K562 (cell line): Measurements from ENCODE around the gene PPCDC. TPM values are rescaled to one million over a fixed set of nuclear protein-coding genes. Genes with fewer than 3 reads are reported as not detected.
A peak's percentile ranks its signal among the peaks of the same experiment; 100 is the strongest.

ENCODE experiments used
- ATAC-seq: fragments of 200-7000 bp; cut with Tn5 transposase; 3 replicates; pipeline ENCODE4 v1.9.1; 2020; ENCODE audit warnings: moderate library complexity
- BruUV-seq: library from RNA; stranded (reverse); fragments of 400-500 nt; replicated peaks from 2 replicates; lab custom pipeline; 2021; lab: Mats Ljungman, UMichigan
- CTCF ChIA-PET: fragments of 300-600 bp; formaldehyde crosslinking; extraction: SDS; loops from one replicate; lab custom pipeline; 2021; ENCODE audit warnings: low intra/inter-chr PET ratio; lab: Yijun Ruan, JAX
- POLR2A ChIA-PET: fragments of 300-600, 350-650 bp; sonication (Branson Sonifier 250); formaldehyde crosslinking; extraction: SDS; loops from one replicate; lab custom pipeline; 2021; ENCODE audit warnings: antibody characterized with exemption, inconsistent platforms; lab: Yijun Ruan, JAX
- DNase-seq, 4 experiments: peaks; one replicate each; pipeline versions ENCODE4 v3.0.0 to v3.0.0-alpha.2; 2011 to 2018; ENCODE audit warnings: low spot score in 3 of 4, mixed read lengths in 3 of 4; ENCODE audit errors: extremely low read depth in 1 of 4
- FAIRE-seq: peaks from 2 replicates; lab custom pipeline; 2011; peaks lifted over from hg19 to GRCh38; lab: Jason Lieb, UNC
- H2AFZ ChIP-seq: 2 replicates; pipeline ENCODE4 v1.6.0; 2011; ENCODE audit warnings: low read depth, low read length, control low read depth, inconsistent platforms
- H3K27ac ChIP-seq: fragments of 200-600 bp; 3 replicates; pipeline ENCODE4 v1.8.0; 2011; ENCODE audit warnings: low read depth, mild to moderate bottlenecking, control low read depth, inconsistent platforms, low read length, moderate library complexity, mixed read lengths; ENCODE audit errors: extremely low read depth
- H3K27me3 ChIP-seq, 2 experiments: fragments of 300-600 bp in 1 of 2; 2 replicates in 1 of 2; 3 replicates in 1 of 2; pipeline versions ENCODE4 v1.6.0 to v1.8.0; 2011; ENCODE audit warnings: inconsistent platforms in 2 of 2, low read length in 2 of 2, mild to moderate bottlenecking in 1 of 2, mixed read lengths in 1 of 2, moderate library complexity in 1 of 2; ENCODE audit not compliant: control insufficient read depth in 2 of 2, insufficient read depth in 2 of 2
- H3K36me3 ChIP-seq: fragments of 300-600 bp; 3 replicates; pipeline ENCODE4 v1.8.0; 2011; ENCODE audit warnings: mild to moderate bottlenecking, low read length, inconsistent platforms; ENCODE audit not compliant: control insufficient read depth, insufficient read depth
- H3K4me1 ChIP-seq, 2 experiments: fragments of 200-600 bp in 1 of 2; replicated peaks in 1 of 2; 2 replicates in 1 of 2; 3 replicates in 1 of 2; pipeline versions ENCODE4 v1.5.1 to v1.8.0; 2011; ENCODE audit warnings: inconsistent platforms in 2 of 2, low read length in 2 of 2, mild to moderate bottlenecking in 1 of 2, mixed read lengths in 1 of 2, moderate library complexity in 1 of 2; ENCODE audit not compliant: control insufficient read depth in 2 of 2, insufficient read depth in 2 of 2
- H3K4me2 ChIP-seq: 2 replicates; pipeline ENCODE4 v1.6.1; 2011; ENCODE audit warnings: low read length, control low read depth, inconsistent platforms, mixed read lengths; ENCODE audit not compliant: insufficient read depth
- H3K4me3 ChIP-seq: fragments of 200-600 bp; sonication (generic), shearing (Covaris generic); 2 replicates; pipeline ENCODE4 v1.5.1; 2016; ENCODE audit warnings: control low read depth, inconsistent platforms
- H3K79me2 ChIP-seq: fragments of 200-600 bp; 3 replicates; pipeline ENCODE4 v1.8.0; 2011; ENCODE audit warnings: low read length, inconsistent platforms; ENCODE audit not compliant: control insufficient read depth, insufficient read depth
- H3K9ac ChIP-seq, 2 experiments: 2 replicates each; pipeline versions ENCODE4 v1.6.0 to v1.6.1; 2011; ENCODE audit warnings: low read depth in 2 of 2, low read length in 2 of 2, control low read depth in 1 of 2, inconsistent platforms in 1 of 2, mild to moderate bottlenecking in 1 of 2, mixed read lengths in 1 of 2; ENCODE audit not compliant: insufficient read depth in 1 of 2
- H3K9me1 ChIP-seq: one replicate; pipeline ENCODE4 v1.6.0; 2011; ENCODE audit warnings: inconsistent platforms, mild to moderate bottlenecking, low read length, moderate library complexity; ENCODE audit not compliant: control insufficient read depth, insufficient read depth
- H3K9me3 ChIP-seq: replicated peaks from 2 replicates; pipeline ENCODE4 v1.5.1; 2011; ENCODE audit warnings: low read depth, low read length, inconsistent platforms; ENCODE audit not compliant: control insufficient read depth, insufficient read depth
- H4K20me1 ChIP-seq: replicated peaks from 2 replicates; pipeline ENCODE4 v1.6.1; 2011; ENCODE audit warnings: low read length, inconsistent platforms, mixed read lengths; ENCODE audit not compliant: control insufficient read depth, insufficient read depth
- C11orf30 ChIP-seq: fragments of 450-650 bp; IDR thresholded peaks from 2 replicates; pipeline ENCODE4 v1.6.1; 2016; ENCODE audit warnings: low read depth, mild to moderate bottlenecking
- MAFF ChIP-seq: IDR thresholded peaks from 2 replicates; pipeline ENCODE4 v1.6.1; 2012; ENCODE audit warnings: low read length, improper control_type of control experiment
- MAFG ChIP-seq: fragments of 450-650 bp; conservative IDR thresholded peaks from 2 replicates; pipeline ENCODE4 v1.6.1; 2016; ENCODE audit warnings: missing genetic modification characterization, missing compliant biosample characterization
- MAFK ChIP-seq: IDR thresholded peaks from 2 replicates; pipeline ENCODE4 v1.6.1; 2011; ENCODE audit warnings: low read length, improper control_type of control experiment
- MEIS2 ChIP-seq: fragments of 450-650 bp; IDR thresholded peaks from 2 replicates; pipeline ENCODE4 v1.6.1; 2014; ENCODE audit warnings: mild to moderate bottlenecking; ENCODE audit not compliant: partially characterized antibody
- PURB ChIP-seq: sonication (generic); formaldehyde crosslinking; IDR thresholded peaks from 2 replicates; pipeline ENCODE4 v1.9.0; 2021; ENCODE audit warnings: low read depth, mild to moderate bottlenecking, missing genetic modification reagents
- STAT5A ChIP-seq: IDR thresholded peaks from 2 replicates; pipeline ENCODE4 v1.6.1; 2012; ENCODE audit warnings: low read length, inconsistent platforms, borderline replicate concordance
- STAT5B ChIP-seq: fragments of 250-450 bp; sonication (Bioruptor Pico); IDR thresholded peaks from 2 replicates; pipeline ENCODE4 v1.8.0; 2021; ENCODE audit warnings: mild to moderate bottlenecking, inconsistent platforms
- U2AF1 ChIP-seq: fragments of 200-400 bp; formaldehyde crosslinking; optimal IDR thresholded peaks from 2 replicates; pipeline ENCODE3; 2017; ENCODE audit warnings: mild to moderate bottlenecking, low read depth, low read length, moderate library complexity
- ZNF124 ChIP-seq: sonication (generic); formaldehyde crosslinking; IDR thresholded peaks from 2 replicates; pipeline ENCODE4 v1.8.1; 2022; ENCODE audit warnings: missing genetic modification reagents
- ZNF316 ChIP-seq: fragments of 450-650 bp; IDR thresholded peaks from 2 replicates; pipeline ENCODE4 v1.6.1; 2016
- ZNF695 ChIP-seq: fragments of 450-650 bp; formaldehyde crosslinking; IDR thresholded peaks from 2 replicates; pipeline ENCODE4 v1.4.0; 2020; ENCODE audit warnings: mild to moderate bottlenecking, moderate library complexity
- WGBS: fragments of 100-300 bp; shearing (Covaris generic); methylation state at CpG from one replicate; pipeline ENCODE4 v1.1.6; 2016; ENCODE audit warnings: low coverage, mixed read lengths; ENCODE audit not compliant: insufficient coverage; ENCODE audit errors: missing lambda C conversion rate; 5-methylcytosine and 5-hydroxymethylcytosine counted together
- in situ Hi-C: fragments of 300-500 bp; cut with MboI; formaldehyde crosslinking; loops from 4 replicates; pipeline ENCODE4 v1.15.0; 2018; ENCODE audit warnings: inconsistent platforms, mixed read lengths
- intact Hi-C: fragments of 100-400 bp; cut with micrococcal nuclease; formaldehyde crosslinking; loops from 2 replicates; pipeline ENCODE4 v1.14.2; 2022
- polyA plus RNA-seq, 8 experiments: library from polyadenylated mRNA; depleted of rRNA in 4 of 8; stranded (reverse) in 5 of 8; unstranded in 3 of 8; fragments of >200 nt; fragmentation: Nextera tagmentation in 2 of 8; fragmentation: Illumina TruSeq in 1 of 8; extraction: Ambion mirVana in 2 of 8; extraction: Trizol in 1 of 8; gene quantifications; 2 replicates each; pipeline versions ENCODE4 v1.2.1 to v1.2.3, GENCODE V29; 2011 to 2014; ENCODE audit warnings: inconsistent platforms in 1 of 8, missing spikeins in 1 of 8
- total RNA-seq, 7 experiments: library from RNA; depleted of rRNA in 6 of 7; stranded (reverse); fragments of >200 nt in 6 of 7; fragmentation: Illumina TruSeq in 2 of 7; extraction: Trizol in 2 of 7; gene quantifications; 2 replicates each; pipeline versions ENCODE4 v1.2.1 to v1.2.3, GENCODE V29; 2011 to 2021; ENCODE audit warnings: low replicate concordance in 1 of 7
- TF ChIP-seq, protein P1 (sequence below), 2 experiments: IDR thresholded peaks in 1 of 2; conservative IDR thresholded peaks in 1 of 2; 2 replicates each; pipeline ENCODE4 v1.6.1; 2016; ENCODE audit warnings: low read depth in 2 of 2, mild to moderate bottlenecking in 1 of 2, missing compliant biosample characterization in 1 of 2, missing genetic modification characterization in 1 of 2, moderate library complexity in 1 of 2
- TF ChIP-seq, protein P2 (sequence below): fragments of 450-650 bp; formaldehyde crosslinking; IDR thresholded peaks from 2 replicates; pipeline ENCODE4 v1.4.0; 2020; ENCODE audit warnings: mild to moderate bottlenecking, mixed read lengths

The PPCDC gene
- total and polyA plus RNA-seq, 9 of the 15 experiments (the other 6 are each of a cell fraction or from before 2014, with no cell fraction given) = 10.9 to 53.6 (median 16.7) TPM

DNA sequence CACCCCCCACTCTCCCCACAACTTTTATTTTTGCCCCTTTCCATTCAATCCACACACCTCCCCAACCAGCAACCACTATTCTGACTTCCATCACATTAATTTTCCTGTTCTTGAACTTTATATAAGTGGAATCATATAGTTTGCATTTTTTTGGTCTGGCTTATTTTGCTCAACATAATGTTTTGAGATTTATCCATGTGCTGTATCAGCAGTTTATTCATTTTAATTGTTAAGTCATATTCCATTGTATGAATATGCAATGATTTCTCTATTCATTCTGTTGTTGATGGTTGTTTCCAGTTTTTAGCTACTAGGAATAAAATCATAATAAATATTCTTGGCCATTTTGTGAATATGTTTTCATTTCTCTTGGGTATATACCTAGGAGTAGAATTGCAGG, 33.9 kb upstream of the PPCDC start:
- no peak overlapping the region for H3K27ac ChIP-seq
- no peak for DNase-seq
- no peak for ATAC-seq
- ChIA-PET CTCF (interaction anchor here (2.6 kb wide), 1 partner anchor 218 kb away, joined by 16 read pairs; no protein-coding TSS in a partner anchor), POLR2A (no interaction called here)
- peaks cover 16 to 26% of the 10 kb centered on the region in 2 experiments for H3K27me3 ChIP-seq
- H3K4me2 ChIP-seq = no peak overlapping the region
- H3K79me2 ChIP-seq = no peaks in the 10 kb centered on the region
- no peak for FAIRE-seq
- no peaks in the 10 kb centered on the region for H3K9me1 ChIP-seq
- intact Hi-C loops = loop anchor here (2.0 to 5.0 kb wide), 4 partner anchors 35 to 352 kb away; partner anchors contain the start of genes FAM219B and ULK3
- no peaks in the 10 kb centered on the region for H3K4me1 ChIP-seq
- no peak for TF ChIP-seq STAT5B
- TF ChIP-seq MAFF = peak; percentile 50
- no peak for TF ChIP-seq STAT5A
- peak; percentile 76 for TF ChIP-seq C11orf30
- peak; percentile 91 for TF ChIP-seq ZNF316
- peak; percentile 18; the same call in 1 of the 2 replicates for TF ChIP-seq MAFK
- TF ChIP-seq PURB (CRISPR knock-in tag) = no peak
- TF ChIP-seq MAFG = peak; percentile 54
- BruUV-seq = no TSS peak
- H3K4me3 ChIP-seq = no peak overlapping the region
- no peaks in the 10 kb centered on the region for H3K9me3 ChIP-seq
- no peaks in the 10 kb centered on the region for H3K36me3 ChIP-seq
- no peak overlapping the region for H2AFZ ChIP-seq
- no peaks in the 10 kb centered on the region; the same call in 1 of the 2 replicates for H4K20me1 ChIP-seq
- in situ Hi-C loops = no loop called here
- no peak overlapping the region for H3K9ac ChIP-seq

DNA sequence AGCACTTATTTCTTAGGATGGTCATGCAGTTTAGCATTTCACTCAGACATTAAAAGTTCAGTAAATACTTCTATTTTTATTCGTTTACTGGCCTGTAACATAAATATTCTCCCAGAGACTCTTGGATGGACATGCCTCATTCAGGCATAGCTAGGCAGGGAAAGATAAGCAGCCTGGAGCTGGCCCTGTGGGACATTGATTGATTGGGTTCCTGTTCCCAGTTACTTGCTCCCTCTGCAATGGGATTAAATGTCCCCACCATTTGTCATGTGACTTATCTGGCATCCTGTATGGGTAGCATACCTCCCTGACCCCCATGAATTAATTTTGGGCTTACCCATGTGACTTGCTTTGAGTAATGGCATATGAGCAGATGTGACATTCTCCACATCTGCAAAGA, 30.8 kb upstream of the PPCDC start:
- Histone ChIP-seq H3K27ac (no peak overlapping the region), H3K27me3 (peaks cover 10 to 24% of the 10 kb centered on the region in 2 experiments; a peak in 4 of 5 replicates), H3K4me3 (no peak overlapping the region), H2AFZ (no peak overlapping the region), H3K9me3 (no peaks in the 10 kb centered on the region), H3K4me2 (no peak overlapping the region), H3K4me1 (peaks cover 0 to 14% of the 10 kb centered on the region in 2 experiments; a peak in 2 of 5 replicates), H3K36me3 (no peaks in the 10 kb centered on the region), H3K9me1 (peaks cover 2% of the 10 kb centered on the region), H4K20me1 (peaks cover 8% of the 10 kb centered on the region), H3K79me2 (no peaks in the 10 kb centered on the region), H3K9ac (no peak overlapping the region)
- no TSS peak for BruUV-seq
- CTCF ChIA-PET = no interaction called here
- intact Hi-C loops (no loop called here), in situ Hi-C loops (no loop called here)
- WGBS = 0% methylated on average over 1 of the region's 1 CpG
- no peak for FAIRE-seq
- no peak for DNase-seq
- ATAC-seq = no peak
- POLR2A ChIA-PET = no interaction called here
- TF ChIP-seq ZNF695 (no peak), MEIS2 (peak; percentile 51), ZNF124 (CRISPR knock-in tag) (no peak), U2AF1 (no peak)
- TF ChIP-seq, protein P1, sequence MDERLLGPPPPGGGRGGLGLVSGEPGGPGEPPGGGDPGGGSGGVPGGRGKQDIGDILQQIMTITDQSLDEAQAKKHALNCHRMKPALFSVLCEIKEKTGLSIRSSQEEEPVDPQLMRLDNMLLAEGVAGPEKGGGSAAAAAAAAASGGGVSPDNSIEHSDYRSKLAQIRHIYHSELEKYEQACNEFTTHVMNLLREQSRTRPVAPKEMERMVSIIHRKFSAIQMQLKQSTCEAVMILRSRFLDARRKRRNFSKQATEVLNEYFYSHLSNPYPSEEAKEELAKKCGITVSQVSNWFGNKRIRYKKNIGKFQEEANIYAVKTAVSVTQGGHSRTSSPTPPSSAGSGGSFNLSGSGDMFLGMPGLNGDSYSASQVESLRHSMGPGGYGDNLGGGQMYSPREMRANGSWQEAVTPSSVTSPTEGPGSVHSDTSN (CRISPR knock-in tag; IDR thresholded peaks at IDR 0.05; ENCODE audit: low read depth) = no peak
- TF ChIP-seq, protein P1 (tag; conservative IDR thresholded peaks at IDR 0.05; ENCODE audit: low read depth) = peak; percentile 70
- TF ChIP-seq, protein P2, sequence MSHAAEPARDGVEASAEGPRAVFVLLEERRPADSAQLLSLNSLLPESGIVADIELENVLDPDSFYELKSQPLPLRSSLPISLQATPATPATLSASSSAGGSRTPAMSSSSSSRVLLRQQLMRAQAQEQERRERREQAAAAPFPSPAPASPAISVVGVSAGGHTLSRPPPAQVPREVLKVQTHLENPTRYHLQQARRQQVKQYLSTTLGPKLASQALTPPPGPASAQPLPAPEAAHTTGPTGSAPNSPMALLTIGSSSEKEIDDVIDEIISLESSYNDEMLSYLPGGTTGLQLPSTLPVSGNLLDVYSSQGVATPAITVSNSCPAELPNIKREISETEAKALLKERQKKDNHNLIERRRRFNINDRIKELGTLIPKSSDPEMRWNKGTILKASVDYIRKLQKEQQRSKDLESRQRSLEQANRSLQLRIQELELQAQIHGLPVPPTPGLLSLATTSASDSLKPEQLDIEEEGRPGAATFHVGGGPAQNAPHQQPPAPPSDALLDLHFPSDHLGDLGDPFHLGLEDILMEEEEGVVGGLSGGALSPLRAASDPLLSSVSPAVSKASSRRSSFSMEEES (CRISPR knock-in tag) = peak; percentile 47
